ENCODE results near the gene TLCD1.

The TLCD1 gene

GRCh38 chr17:28686296-28686695, 39.7 kb downstream of the TLCD1 start:
- DNase-seq (ENCODE audit: low read depth, low spot score): no peak

GRCh38 chr17:28685366-28685765, 40.7 kb downstream of the TLCD1 start:
- DNase-seq (ENCODE audit: low read depth, low spot score): no peak

GRCh38 chr17:28684963-28685362, 41.1 kb downstream of the TLCD1 start:
- no peak for DNase-seq (ENCODE audit: low read depth, low spot score)

GRCh38 chr17:28682655-28683054, 43.4 kb downstream of the TLCD1 start:
- DNase-seq (ENCODE audit: low read depth, low spot score): no peak

GRCh38 chr17:28675980-28676379, 50.1 kb downstream of the TLCD1 start:
- no peak for DNase-seq (ENCODE audit: low read depth, low spot score)

- no peak for DNase-seq (ENCODE audit: low read depth, low spot score)
These were observed 50.5 kb downstream of the TLCD1 start for GRCh38 chr17:28675490-28675889.

Measured in smooth muscle cell of the brain vasculature (primary cell).